Renal cortical epithelial cell (primary cell): Measurements from ENCODE around the gene OR2B6. TPM values are rescaled to one million over a fixed set of nuclear protein-coding genes. Genes with fewer than 3 reads are reported as not detected.

Experiments used
- DNase-seq: peaks from one replicate; pipeline ENCODE4 v3.0.0-alpha.2; 2011; ENCODE audit warnings: low read depth
- total RNA-seq: library from RNA; depleted of rRNA; stranded (reverse); fragments of >200 nt; gene quantifications from 2 replicates; pipeline ENCODE4 v1.2.3, GENCODE V29; 2014

Gene OR2B6
- total RNA-seq, 1 donor from 2014 or later = not detected

DNA sequence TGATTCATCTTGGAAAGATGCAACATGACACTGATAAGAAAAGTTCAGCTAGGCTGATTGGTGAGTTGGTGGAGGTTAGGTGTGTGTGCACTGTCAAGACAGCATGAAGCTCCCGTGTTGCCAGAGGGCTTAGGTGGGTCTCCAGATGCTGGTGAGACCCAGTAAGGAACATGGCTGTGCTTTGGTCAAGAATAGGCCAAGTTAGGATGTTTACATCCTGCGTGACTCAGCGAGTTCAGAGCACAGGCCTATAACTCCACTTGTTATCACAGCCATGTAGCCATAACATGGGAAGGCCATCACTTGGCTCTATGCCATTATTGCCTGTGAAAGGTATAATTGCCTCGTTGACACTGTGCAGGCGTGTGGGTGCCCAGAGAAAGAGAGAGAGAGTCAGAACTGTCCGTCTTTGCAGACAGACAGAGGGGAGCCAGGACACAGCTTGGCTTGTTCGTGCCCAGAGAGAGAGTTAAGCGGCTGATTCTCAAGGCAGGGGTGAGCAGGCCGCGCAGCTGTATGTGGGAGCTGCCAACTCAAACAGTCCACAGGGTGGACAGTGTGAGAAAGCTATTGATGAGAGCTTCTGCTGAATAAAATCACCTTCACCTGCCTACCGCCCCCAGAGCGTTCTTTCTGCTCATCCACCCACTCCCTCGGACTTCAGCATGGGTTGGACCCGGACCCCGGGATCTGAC, 43.5 kb downstream of the OR2B6 start:
- DNase-seq = no peak

GRCh38 chr6:28001351-28001750, 44.3 kb downstream of the OR2B6 start:
- no peak for DNase-seq

GRCh38 chr6:28001751-28002150, 44.7 kb downstream of the OR2B6 start:
- peak; percentile 41 for DNase-seq

DNA sequence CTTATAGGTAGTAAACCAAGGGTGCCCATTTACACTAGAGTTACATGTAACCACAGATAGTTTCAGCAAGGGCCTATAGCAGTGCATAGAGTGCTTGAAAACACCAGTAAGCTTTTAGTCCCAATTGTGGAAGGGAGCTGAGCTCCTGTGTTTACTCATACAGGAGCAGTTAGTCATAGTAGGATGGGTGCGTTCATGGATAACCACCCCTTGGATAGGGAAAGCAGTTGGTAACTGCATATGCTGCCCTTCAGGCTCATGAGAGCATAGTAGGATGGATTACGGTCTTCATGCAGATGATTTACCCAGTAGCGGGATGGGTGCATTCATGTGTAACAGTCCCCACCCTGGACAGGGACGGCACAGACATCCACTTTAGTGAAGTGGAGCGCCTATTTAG, 45.1 kb downstream of the OR2B6 start:
- DNase-seq = peak; percentile 67

DNA sequence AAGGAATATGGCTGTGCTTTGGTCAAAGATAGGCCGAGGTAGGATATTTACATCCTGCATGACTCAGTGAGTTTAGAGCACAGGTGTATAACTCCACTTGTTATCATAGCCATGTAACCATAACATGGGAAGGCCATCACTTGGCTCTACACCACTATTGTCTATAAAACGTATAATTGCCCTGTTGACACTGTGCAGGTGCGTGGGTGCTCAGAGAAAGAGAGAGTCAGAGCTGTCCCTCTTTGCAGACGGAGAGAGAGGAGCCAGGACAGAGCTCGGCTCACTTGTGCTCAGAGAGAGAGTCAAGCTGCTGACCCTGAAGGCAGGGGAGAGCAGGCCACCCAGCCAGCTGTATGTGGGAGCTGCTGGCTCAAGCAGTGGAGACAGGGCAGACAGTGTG, 46.0 kb downstream of the OR2B6 start:
- no peak for DNase-seq

GRCh38 chr6:28003661-28004060, 46.6 kb downstream of the OR2B6 start:
- no peak for DNase-seq

- DNase-seq = no peak
Measured at GRCh38 chr6:28004350-28005151, 47.5 kb downstream of the OR2B6 start.

- no peak for DNase-seq
Measured at GRCh38 chr6:28005152-28005890, 48.3 kb downstream of the OR2B6 start.

DNA sequence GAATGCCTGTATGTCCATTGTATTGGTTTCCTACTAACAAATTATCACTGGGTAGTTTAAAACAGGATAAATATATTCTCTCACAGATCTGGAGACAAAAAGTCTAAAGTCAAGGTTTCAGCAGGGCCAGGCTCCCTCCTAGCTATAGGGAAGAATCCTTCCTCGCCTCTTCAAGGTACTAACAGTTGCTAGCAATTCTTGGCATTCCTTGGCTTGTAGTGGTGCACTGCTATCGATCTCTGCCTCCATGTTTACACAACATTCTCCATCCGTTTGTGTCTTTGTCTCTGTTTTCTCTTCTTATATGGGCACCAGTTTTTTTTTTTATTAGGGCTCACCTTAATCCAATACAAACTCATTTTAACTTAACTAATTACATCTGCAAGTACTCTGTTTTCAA, 48.9 kb downstream of the OR2B6 start:
- DNase-seq = no peak

Other genes starting within 250 kb of the OR2B6 start
- gene OR2B2, start 44.8 kb upstream of the OR2B6 start, total RNA-seq = not detected in 2 replicates
- 2.4 and 3.5 TPM in 2 replicates for gene ZNF165, start 123.3 kb downstream of the OR2B6 start, total RNA-seq
- gene ZSCAN16, start 167.4 kb downstream of the OR2B6 start, total RNA-seq = 8.0 and 8.7 TPM in 2 replicates
- gene ZKSCAN8, start 184.6 kb downstream of the OR2B6 start, total RNA-seq = 7.6 and 33.1 TPM in 2 replicates